ENCODE data around the gene PDZD4.

The PDZD4 gene

GRCh38 chrX:153789654-153790053 lies 40.7 kb downstream of the PDZD4 start:
- DNase-seq (ENCODE audit: low spot score) = no peak

- DNase-seq (ENCODE audit: low spot score) = no peak
Measured at GRCh38 chrX:153786669-153787068, 43.7 kb downstream of the PDZD4 start.

- DNase-seq (ENCODE audit: low spot score) = no peak
Measured at GRCh38 chrX:153784325-153784967, 45.9 kb downstream of the PDZD4 start.

- no peak for DNase-seq (ENCODE audit: low spot score)
Measured at GRCh38 chrX:153783378-153784013, 46.8 kb downstream of the PDZD4 start.

- DNase-seq (ENCODE audit: low spot score) = no peak
Measured at GRCh38 chrX:153782871-153783270, 47.5 kb downstream of the PDZD4 start.

- no peak for DNase-seq (ENCODE audit: low spot score)
Measured at GRCh38 chrX:153782313-153782712, 48.0 kb downstream of the PDZD4 start.

- no peak for DNase-seq (ENCODE audit: low spot score)
Measured at GRCh38 chrX:153781428-153782047, 48.8 kb downstream of the PDZD4 start.

- DNase-seq (ENCODE audit: low spot score) = no peak
Measured at GRCh38 chrX:153780678-153781427, 49.5 kb downstream of the PDZD4 start, which contains the start of gene SRPK3. SRPK3 (plus strand) TSS chrX:153781041; CDS start chrX:153781087, 46 bp downstream.

- no peak for DNase-seq (ENCODE audit: low spot score)
Measured at GRCh38 chrX:153779891-153780677, 50.3 kb downstream of the PDZD4 start.

GRCh38 chrX:153778684-153779101 lies 51.7 kb downstream of the PDZD4 start:
- DNase-seq (ENCODE audit: low spot score) = no peak

- DNase-seq (ENCODE audit: low spot score) = no peak
Measured at GRCh38 chrX:153778181-153778580, 52.2 kb downstream of the PDZD4 start.

GRCh38 chrX:153777261-153778090 lies 52.9 kb downstream of the PDZD4 start:
- no peak for DNase-seq (ENCODE audit: low spot score)

GRCh38 chrX:153776611-153777045 lies 53.7 kb downstream of the PDZD4 start:
- no peak for DNase-seq (ENCODE audit: low spot score)

GRCh38 chrX:153776120-153776599 lies 54.2 kb downstream of the PDZD4 start:
- DNase-seq (ENCODE audit: low spot score) = no peak

- no peak for DNase-seq (ENCODE audit: low spot score)
Measured at GRCh38 chrX:153775293-153776119, 54.8 kb downstream of the PDZD4 start.

GRCh38 chrX:153774576-153775292 lies 55.6 kb downstream of the PDZD4 start:
- DNase-seq (ENCODE audit: low spot score) = no peak

GRCh38 chrX:153773741-153774575 lies 56.4 kb downstream of the PDZD4 start:
- no peak for DNase-seq (ENCODE audit: low spot score)

- no peak for DNase-seq (ENCODE audit: low spot score)
Measured at GRCh38 chrX:153773218-153773611, 57.1 kb downstream of the PDZD4 start.
